ENCODE data around the gene MYO5A. TPM values are rescaled to one million over a fixed set of nuclear protein-coding genes. Genes with fewer than 3 reads are reported as not detected.

MYO5A gene
- total and polyA plus RNA-seq, 8 donors, result 2.4 to 11.9 (median 8.1) TPM

GRCh38 chr15:52369030-52369429, 159.7 kb downstream of the MYO5A start:
- H3K4me3 ChIP-seq, result no peak overlapping the region
- ATAC-seq (no peak), DNase-seq (no peak), FAIRE-seq (no peak)
- TF ChIP-seq, protein P1, sequence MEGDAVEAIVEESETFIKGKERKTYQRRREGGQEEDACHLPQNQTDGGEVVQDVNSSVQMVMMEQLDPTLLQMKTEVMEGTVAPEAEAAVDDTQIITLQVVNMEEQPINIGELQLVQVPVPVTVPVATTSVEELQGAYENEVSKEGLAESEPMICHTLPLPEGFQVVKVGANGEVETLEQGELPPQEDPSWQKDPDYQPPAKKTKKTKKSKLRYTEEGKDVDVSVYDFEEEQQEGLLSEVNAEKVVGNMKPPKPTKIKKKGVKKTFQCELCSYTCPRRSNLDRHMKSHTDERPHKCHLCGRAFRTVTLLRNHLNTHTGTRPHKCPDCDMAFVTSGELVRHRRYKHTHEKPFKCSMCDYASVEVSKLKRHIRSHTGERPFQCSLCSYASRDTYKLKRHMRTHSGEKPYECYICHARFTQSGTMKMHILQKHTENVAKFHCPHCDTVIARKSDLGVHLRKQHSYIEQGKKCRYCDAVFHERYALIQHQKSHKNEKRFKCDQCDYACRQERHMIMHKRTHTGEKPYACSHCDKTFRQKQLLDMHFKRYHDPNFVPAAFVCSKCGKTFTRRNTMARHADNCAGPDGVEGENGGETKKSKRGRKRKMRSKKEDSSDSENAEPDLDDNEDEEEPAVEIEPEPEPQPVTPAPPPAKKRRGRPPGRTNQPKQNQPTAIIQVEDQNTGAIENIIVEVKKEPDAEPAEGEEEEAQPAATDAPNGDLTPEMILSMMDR (IDR thresholded peaks at IDR 0.05), result no peak
- H3K36me3 ChIP-seq, result peaks cover 0 to 2% (median 0%) of the 10 kb centered on the region in 3 donors
- no peaks in the 10 kb centered on the region for H3K9me3 ChIP-seq
- H3K27ac ChIP-seq, result no peak overlapping the region
- intact Hi-C loops (cut with DNase I), result no loop called here
- 91 to 97% methylated on average over 3 of the region's 3 CpGs for WGBS, 2 donors
- H3K27me3 ChIP-seq, result no peaks in the 10 kb centered on the region
- no peaks in the 10 kb centered on the region for H3K4me1 ChIP-seq

- peaks cover 0 to 2% (median 0%) of the 10 kb centered on the region in 3 donors for H3K36me3 ChIP-seq
- intact Hi-C loops (cut with DNase I), result no loop called here
- no peaks in the 10 kb centered on the region for H3K4me1 ChIP-seq
- H3K4me3 ChIP-seq, result no peak overlapping the region
- no peak overlapping the region for H3K27ac ChIP-seq
- H3K9me3 ChIP-seq, result no peaks in the 10 kb centered on the region
- H3K27me3 ChIP-seq, result no peaks in the 10 kb centered on the region
- FAIRE-seq (no peak), DNase-seq (no peak), ATAC-seq (no peak)
- TF ChIP-seq, protein P1 (IDR thresholded peaks at IDR 0.05), result no peak
- WGBS, 2 donors, result 85 to 86% methylated on average over 3 of the region's 3 CpGs
These were observed 160.3 kb downstream of the MYO5A start for GRCh38 chr15:52368402-52368801.

DNA sequence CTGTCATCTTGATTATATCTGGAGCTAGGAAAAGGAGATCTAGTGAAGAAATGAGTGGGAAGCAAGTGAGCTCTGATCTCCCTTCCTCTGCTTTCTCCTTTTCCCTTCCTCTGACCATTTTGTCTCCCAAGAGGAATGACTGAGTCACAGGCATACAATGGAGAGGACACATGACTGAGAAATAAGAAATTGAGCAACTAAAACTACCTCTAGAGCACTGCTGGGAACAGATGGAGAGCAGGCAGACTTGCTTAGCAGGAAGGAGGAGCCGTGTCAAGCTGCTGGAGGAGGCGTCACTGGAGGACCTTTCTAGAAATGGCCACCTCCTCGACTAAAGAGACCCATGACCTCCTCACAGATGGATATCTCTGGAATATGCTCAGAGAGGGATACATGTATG, 166.2 kb downstream of the MYO5A start:
- H3K27me3 ChIP-seq, result no peaks in the 10 kb centered on the region
- 85 to 87% methylated on average over 3 of the region's 3 CpGs for WGBS, 2 donors
- ATAC-seq, result peak in 2 of 4 donors; percentile 8 to 55
- no peak for DNase-seq
- no peak overlapping the region for H3K27ac ChIP-seq
- intact Hi-C loops (cut with DNase I), result no loop called here
- peaks cover 0 to 3% (median 0%) of the 10 kb centered on the region in 3 donors for H3K36me3 ChIP-seq
- no peak for FAIRE-seq
- no peak overlapping the region for H3K4me3 ChIP-seq
- TF ChIP-seq, protein P1 (IDR thresholded peaks at IDR 0.05), result no peak
- no peaks in the 10 kb centered on the region for H3K9me3 ChIP-seq
- no peaks in the 10 kb centered on the region for H3K4me1 ChIP-seq

GRCh38 chr15:52361975-52362494, 166.6 kb downstream of the MYO5A start:
- TF ChIP-seq, protein P1 (IDR thresholded peaks at IDR 0.05), result no peak
- Histone ChIP-seq H3K4me1 (no peaks in the 10 kb centered on the region), H3K36me3 (peaks cover 0 to 3% (median 0%) of the 10 kb centered on the region in 3 donors), H3K27me3 (no peaks in the 10 kb centered on the region), H3K4me3 (no peak overlapping the region), H3K9me3 (no peaks in the 10 kb centered on the region), H3K27ac (no peak overlapping the region)
- intact Hi-C loops (cut with DNase I), result no loop called here
- DNase-seq (no peak), ATAC-seq (no peak), FAIRE-seq (no peak)
- WGBS, 2 donors, result 87 to 89% methylated on average over 4 of the region's 4 CpGs

DNA sequence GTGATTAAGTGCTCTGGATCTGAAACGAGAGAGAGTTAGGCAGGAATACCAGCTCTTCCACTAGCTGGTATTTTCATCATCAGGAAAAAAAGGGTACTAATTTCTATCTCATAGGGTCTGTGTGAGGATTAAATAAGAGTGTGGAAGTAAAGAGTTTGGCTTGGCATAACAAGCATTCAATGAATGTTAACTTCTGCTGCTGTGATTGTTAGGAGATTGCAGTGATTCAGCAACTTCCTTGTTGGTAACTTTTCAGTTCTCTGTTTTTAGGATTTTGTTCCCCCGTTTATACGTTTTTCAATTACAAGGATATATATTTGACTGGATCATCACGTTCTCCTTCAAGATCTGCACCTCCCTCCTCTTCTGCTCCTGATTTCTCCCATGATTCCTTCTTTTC, 167.2 kb downstream of the MYO5A start:
- H3K4me1 ChIP-seq, result no peaks in the 10 kb centered on the region
- no peak overlapping the region for H3K27ac ChIP-seq
- DNase-seq (no peak), FAIRE-seq (no peak), ATAC-seq (no peak)
- H3K9me3 ChIP-seq, result no peaks in the 10 kb centered on the region
- WGBS, 2 donors, result 67 to 82% methylated on average over 4 of the region's 4 CpGs
- H3K27me3 ChIP-seq, result no peaks in the 10 kb centered on the region
- H3K36me3 ChIP-seq, result peaks cover 0 to 3% (median 0%) of the 10 kb centered on the region in 3 donors
- H3K4me3 ChIP-seq, result no peak overlapping the region
- intact Hi-C loops (cut with DNase I), result no loop called here
- TF ChIP-seq, protein P1 (IDR thresholded peaks at IDR 0.05), result no peak
